ENCODE measurements around the gene TSC22D3.

TSC22D3 gene

DNA sequence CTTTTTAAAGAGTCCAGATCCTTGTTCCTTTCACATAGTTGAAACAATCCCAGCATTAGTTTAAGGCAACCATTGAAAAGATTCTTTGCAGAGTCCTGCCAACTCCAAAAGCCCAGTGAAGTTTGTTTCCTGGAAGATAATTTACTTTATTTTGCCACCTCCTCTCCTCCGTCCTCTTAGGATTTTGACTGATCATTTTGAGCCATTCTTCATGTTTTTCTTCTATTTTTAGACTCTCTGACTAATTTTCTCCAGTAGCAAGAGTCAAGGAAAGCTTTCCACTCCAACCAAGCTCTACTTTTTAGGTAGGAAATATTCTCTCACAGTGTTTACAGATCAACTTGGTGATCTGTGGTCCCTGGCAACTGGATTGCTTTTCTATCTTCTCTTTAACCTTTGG, 12.2 kb upstream of the TSC22D3 start:
- no peak for TF ChIP-seq CTCF (conservative IDR thresholded peaks at IDR 0.05; ENCODE audit: low read depth, low read length)
- no peak overlapping the region for H3K4me3 ChIP-seq (ENCODE audit: low read depth, low read length)
- no peak for DNase-seq (ENCODE audit: low read depth)

DNA sequence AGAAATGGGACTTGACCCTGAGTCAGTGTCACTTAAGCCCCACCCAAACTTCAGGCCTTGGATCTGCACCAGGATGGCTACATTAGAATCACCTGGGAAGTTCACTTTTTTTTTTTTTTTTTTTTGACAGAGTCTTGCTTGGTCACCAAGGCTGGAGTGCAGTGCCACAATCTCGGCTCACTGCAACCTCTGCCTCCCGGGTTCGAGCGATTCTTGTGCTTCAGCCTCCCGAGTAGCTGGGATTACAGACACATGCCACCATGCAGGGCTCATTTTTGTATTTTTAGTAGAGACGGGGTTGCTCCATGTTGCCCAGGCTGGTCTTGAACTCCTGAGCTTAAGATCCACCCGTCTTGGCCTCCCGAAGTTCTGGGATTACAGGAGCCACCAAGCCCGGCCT, 4.9 kb upstream of the TSC22D3 start:
- no peak for DNase-seq (ENCODE audit: low read depth)
- no peak overlapping the region for H3K4me3 ChIP-seq (ENCODE audit: low read depth, low read length)
- no peak for TF ChIP-seq CTCF (conservative IDR thresholded peaks at IDR 0.05; ENCODE audit: low read depth, low read length)

- DNase-seq (ENCODE audit: low read depth), result no peak
- no peak for TF ChIP-seq CTCF (conservative IDR thresholded peaks at IDR 0.05; ENCODE audit: low read depth, low read length)
- peak within 1 kb of the TSS; percentile 58 for H3K4me3 ChIP-seq (ENCODE audit: low read depth, low read length)
Observed at GRCh38 chrX:107777536-107777832, 1.9 kb upstream of the TSC22D3 start, which contains the start of gene NCBP2L. TSS of gene NCBP2L (plus strand) at chrX:107777733. CDS start at chrX:107794221, 16,488 bp downstream.

- peak; percentile 95 for DNase-seq (ENCODE audit: low read depth)
- TF ChIP-seq CTCF (conservative IDR thresholded peaks at IDR 0.05; ENCODE audit: low read depth, low read length), result peak; percentile 71
- peak overlapping the region; percentile 58 for H3K4me3 ChIP-seq (ENCODE audit: low read depth, low read length)
Observed at GRCh38 chrX:107776649-107777535, 1.3 kb upstream of the TSC22D3 start.

DNA sequence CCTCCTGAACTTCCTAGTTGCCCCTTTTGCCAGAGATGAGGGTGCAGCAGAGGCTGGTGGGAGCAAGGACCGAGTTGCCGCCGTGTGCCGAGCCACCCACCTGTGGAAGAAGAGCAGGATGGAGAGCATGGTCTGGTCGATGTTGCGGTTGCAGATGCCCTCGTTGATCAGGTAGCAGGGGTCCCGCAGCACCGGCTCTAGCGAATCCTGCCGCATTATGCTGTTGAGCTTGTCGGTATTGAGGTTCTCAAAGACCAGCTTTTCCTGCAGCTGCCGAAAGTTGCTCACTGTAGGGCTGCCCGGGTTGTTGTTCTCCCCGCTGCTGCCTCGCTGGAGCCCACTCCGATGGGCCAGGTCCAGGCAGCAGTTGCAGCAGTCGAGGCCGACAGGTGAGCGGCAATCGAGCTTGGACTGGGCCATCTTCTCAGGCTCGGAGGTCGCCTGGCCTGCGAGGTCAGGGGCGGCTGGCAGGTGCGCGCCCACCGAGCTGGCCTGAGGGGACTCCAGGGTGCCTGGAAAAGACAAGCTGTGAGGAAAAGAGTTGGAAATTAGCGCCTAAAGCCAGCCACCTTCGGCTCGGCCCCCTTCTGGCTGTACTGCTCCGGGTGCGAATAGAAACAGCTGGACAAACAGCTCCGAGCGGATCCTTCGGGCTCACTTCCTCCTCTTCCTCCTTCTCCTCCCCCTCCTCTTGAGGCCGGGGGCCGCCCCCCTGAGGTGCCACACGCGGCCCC, 420 bp downstream of the TSC22D3 start:
- peak overlapping the region; percentile 58 for H3K4me3 ChIP-seq (ENCODE audit: low read depth, low read length)
- no peak for DNase-seq (ENCODE audit: low read depth)
- peak; percentile 19 for TF ChIP-seq CTCF (conservative IDR thresholded peaks at IDR 0.05; ENCODE audit: low read depth, low read length)

GRCh38 chrX:107773906-107774435, 1.6 kb downstream of the TSC22D3 start:
- TF ChIP-seq CTCF (conservative IDR thresholded peaks at IDR 0.05; ENCODE audit: low read depth, low read length), result no peak
- no peak for DNase-seq (ENCODE audit: low read depth)
- H3K4me3 ChIP-seq (ENCODE audit: low read depth, low read length), result no peak overlapping the region

All from choroid plexus epithelial cell (primary cell).